GM19328 (cell line): Measurements from ENCODE around the gene SPEF1.

Experiments
- ATAC-seq: cut with Tn5 transposase; IDR thresholded peaks from one replicate; pipeline ENCODE4 v1.9.1; 2021; ENCODE audit warnings: mild to moderate bottlenecking, moderate library complexity; ENCODE audit not compliant: unreplicated experiment

SPEF1 gene

DNA sequence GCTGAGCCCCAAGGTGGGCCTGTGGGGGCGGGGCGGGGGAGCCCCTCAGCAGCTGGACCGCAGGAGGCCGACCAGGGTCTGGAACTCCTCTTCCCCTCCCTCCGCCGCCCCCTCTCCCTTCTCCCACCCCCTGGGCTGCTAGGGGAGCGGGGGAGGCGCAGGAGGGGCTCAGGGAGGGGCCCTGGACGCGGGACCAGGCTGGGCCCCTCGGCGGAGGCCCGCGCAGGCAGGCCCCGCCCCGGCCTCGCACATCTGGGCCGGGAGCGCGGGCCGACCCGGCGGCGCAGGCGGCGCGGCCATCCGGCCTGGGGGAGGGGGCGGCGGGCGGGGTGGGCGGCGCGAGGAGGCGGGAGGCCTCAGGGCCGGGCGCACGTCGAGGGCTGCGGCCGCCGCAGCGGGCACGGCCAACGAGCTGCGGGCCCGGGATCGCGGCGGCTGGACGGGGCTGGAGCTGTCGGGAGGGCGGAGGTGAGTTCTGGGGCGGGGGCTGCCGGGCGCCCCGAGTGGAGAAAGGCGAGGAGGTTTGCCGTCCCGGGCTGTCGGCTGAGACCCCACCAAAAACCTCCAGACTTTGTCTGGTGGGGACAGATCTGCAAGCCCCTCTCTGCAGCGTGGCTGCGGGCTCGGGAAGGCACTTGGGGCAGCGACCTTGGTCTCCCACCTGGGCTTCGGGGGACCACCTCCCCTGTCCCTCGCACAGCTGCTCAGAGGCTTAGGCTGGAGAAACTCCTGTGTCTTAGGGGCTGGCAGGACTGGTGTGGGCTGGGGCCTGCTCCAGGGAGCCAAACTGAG lies 48.7 kb downstream of the SPEF1 start, which contains the start of gene HSPA12B:
Gene HSPA12B (plus strand): TSS at position 359 of the 792 bp plus-strand sequence. CDS start 5,990 bp downstream, outside the sequence.
- no peak for ATAC-seq

DNA sequence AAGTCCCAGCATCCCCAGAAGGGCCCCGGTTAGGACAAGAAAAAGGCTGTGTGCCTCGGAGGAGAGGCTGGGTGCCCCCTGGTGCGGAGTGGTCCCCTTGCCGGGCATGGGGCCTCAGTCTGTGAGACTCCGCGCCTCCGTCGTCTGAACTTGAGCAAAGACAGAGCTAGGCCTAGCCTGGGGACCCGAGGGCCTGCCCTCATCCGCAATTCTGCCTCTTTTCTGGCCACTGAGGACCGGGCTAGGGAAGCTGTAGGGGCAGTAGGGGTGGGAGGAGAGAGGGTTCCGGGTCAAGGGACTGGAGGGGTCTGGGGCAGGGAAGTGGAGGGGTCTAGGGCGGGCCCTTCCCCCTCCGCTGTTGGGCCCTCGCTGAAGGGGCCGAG lies 49.3 kb downstream of the SPEF1 start:
- no peak for ATAC-seq

DNA sequence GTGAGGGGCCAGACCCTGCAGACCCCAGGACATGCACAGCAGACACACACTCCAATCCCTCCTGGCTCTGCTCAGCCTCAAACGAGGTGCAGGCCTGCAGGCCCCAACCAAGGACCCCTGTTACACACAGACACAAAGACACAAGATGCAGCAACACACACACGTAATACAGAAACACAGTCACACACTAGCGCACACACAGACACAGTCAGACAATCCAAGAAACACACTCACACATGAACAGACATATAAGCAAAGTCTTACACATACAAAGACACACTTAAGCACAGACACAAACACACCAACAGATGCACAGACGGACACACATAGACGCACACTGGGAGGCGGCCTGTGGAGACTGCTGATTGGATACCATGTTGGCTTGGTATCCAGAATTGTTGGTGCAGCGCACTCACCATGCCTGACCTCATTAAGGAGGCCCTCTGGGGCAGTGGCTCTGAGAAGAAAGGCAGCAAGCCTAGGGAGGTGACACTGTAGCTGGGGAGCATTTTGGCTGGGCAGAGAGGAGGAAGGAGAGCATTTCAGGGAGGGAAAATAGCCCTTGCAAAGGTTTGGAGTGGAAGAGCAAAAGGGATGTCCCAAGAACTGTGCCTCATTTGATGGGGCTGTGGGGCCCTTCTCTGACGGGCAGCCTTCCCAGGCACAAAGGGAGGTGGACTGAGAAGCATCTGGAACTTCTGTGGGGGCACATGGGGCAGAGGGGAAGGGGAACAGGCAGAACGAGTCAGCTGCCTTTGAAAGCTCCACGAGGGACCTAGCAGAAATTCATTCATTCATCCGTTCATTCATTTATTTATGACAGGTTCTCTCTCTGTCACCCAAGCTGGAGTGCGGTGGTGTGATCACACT lies 50.2 kb downstream of the SPEF1 start:
- ATAC-seq, result no peak

DNA sequence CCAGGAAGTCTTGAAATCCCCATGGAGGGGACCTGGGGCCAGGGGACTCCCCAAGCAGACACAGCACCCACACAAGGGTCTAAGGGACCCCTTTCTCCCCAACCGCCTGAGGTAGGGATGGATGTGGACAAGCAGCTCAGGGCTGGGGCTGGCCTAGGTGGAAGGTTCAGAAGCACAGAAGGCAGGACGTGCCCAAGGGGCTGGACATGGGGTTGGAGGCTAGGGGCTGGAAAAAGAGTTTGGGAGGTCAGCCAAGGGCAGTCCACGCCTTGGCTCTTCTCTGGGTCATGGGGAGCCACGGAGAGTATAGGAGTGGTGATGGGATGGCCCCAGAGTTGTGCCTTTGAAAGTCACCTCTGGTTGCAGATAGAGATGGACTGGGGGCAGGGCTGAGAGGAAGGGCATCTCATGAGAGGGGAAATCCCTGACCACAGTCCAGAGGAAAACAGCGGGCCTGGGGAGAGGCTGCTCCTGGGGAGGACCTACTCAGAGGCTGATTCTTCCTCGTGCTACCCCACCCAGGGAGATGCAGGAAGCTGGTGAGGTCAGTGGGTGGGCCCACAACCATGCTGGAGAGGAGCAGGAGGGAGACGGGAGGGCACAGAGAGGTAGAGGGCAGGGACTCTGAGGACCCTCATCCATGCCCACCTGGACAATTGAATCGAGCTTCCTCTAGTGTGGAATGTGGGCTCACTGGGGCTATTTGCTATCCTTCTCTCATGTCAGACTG lies 51.3 kb downstream of the SPEF1 start:
- no peak for ATAC-seq

DNA sequence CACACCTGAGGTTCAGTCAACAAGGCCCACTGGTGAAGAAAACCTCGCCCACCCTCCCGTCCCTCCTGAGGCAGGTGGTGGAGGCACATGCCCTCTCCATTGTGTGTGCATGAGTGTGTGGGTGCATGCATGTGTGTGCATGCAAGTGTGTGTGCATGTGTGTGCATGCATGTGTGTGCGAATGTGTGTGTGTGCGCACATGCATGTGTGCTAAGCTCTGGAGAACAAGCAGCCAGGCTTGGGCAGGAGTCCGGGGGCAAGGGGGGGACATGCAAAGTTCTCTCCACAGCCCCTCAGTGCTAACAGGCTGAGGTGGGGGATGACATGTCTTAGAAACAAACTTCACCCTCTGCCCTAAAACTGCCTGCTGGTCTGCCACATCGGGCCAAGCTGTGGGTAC lies 51.9 kb downstream of the SPEF1 start:
- no peak for ATAC-seq

DNA sequence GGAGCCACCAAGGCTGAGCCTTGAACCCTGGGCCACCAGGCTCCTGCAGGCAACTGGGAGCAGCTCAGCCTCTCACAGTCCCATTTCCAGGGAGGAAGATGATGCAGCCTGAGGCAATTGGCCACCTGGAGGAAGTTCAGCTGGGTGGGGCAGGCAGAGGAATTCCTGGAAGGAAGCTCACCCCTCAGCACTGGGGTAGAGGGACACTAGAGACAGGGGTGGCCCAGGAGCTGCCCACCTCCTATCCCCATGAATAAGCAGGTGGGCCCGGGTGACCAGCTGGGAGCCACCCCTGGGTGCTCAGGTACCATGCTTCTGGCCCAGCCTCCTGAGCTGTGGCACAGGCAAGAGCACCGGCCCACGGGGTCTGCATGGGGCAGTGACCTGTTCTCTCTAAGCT lies 52.4 kb downstream of the SPEF1 start:
- no peak for ATAC-seq

DNA sequence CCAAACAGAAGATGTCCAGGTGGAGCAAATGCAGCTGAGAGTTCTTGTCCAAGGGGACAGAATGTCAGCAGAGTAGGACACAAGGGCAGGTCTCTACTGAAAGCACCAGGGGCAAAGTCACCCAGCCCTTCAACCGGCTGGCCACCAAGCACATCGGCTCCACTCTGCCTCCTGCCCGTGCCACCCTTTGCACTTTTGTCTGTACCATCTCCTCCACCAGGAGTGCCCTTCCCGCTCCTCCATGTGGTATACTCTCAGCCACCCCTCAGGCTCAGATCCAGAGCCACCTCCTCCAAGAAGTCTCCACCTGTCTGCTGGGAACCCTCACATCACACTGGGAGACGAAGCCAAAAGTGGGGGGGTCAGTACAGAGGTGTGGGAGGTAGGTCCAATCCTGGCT lies 52.9 kb downstream of the SPEF1 start:
- no peak for ATAC-seq
